ENCODE results near the gene GRM5.

The GRM5 gene

DNA sequence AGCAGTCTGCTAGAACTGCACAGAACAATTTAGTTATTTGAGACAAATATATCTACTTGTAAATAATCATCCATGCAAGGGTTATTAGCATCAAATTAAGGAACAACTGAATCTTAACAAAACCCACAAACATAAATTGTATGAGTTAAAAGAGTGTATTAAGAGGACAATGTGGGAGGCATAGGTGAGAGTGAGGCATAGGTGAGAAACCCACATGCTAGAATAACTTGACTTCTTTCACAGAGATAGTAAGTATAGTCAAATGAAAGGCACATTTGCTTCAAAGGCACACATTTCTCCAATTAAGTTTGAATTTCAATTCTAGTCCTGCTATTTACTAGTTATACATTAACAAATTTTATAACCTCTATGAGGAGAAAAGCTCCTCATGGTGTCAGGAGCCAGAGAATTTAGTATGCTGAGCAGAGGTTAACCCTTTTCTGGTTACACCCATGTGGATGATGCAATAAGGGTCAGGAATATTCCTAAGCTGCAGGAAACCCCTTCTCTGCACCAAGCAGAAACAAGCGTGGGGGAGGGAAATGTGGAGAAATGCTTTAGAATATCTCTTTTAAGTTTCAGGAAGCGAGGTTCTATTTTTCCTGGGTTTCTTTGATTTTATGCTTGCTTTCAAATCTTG is 264.2 kb downstream of the GRM5 start:
- FAIRE-seq (no peak), DNase-seq (ENCODE audit: insufficient read length) (no peak)
- TF ChIP-seq POLR2AphosphoS5 (IDR thresholded peaks at IDR 0.05; ENCODE audit: low read depth, low read length) (no peak), POLR2A (IDR thresholded peaks at IDR 0.05; ENCODE audit: low read depth, low read length) (no peak), TAF1 (IDR thresholded peaks at IDR 0.05; ENCODE audit: borderline replicate concordance, low read depth, low read length) (no peak)

DNA sequence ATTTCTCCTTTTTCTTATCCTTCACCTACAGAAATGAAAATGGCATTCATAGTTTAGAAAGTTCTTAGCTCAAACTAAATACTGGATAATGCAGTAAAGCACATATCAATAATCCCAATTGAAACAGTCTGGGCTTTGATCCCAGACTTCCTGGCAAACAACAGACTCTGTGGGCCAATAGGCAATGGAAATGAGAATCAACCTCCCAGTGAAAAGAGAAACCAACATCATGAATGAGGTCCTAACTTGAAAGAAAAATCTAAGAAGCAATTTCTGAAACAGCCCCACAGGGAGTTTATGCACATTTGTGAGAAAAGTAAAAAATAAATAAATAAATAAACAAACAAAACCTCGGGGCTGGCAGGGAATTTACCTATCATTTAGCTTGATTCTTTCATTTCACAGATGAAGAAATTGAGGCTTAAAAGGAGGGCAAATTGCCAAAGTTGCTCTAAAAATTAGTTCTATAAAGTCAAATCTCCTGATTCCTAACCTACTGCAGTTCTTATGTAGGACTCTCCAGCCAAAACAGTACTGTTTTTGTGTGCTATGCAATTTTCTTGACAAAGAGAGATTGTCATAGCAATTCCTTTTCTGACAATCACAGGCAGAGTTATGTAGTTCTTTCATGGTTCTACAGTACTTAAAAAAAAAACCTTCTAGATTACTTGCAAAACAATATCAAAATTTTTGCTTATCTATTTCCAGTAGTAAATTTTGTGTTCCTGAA is 265.8 kb downstream of the GRM5 start:
- no peak for DNase-seq (ENCODE audit: insufficient read length)
- TF ChIP-seq TAF1 (IDR thresholded peaks at IDR 0.05; ENCODE audit: borderline replicate concordance, low read depth, low read length) (no peak), POLR2A (IDR thresholded peaks at IDR 0.05; ENCODE audit: low read depth, low read length) (no peak), POLR2AphosphoS5 (IDR thresholded peaks at IDR 0.05; ENCODE audit: low read depth, low read length) (no peak)
- FAIRE-seq: no peak

GRCh38 chr11:88790182-88790581 is 275.6 kb downstream of the GRM5 start:
- TF ChIP-seq POLR2A (IDR thresholded peaks at IDR 0.05; ENCODE audit: low read depth, low read length) (no peak), POLR2AphosphoS5 (IDR thresholded peaks at IDR 0.05; ENCODE audit: low read depth, low read length) (no peak), TAF1 (IDR thresholded peaks at IDR 0.05; ENCODE audit: borderline replicate concordance, low read depth, low read length) (no peak)
- FAIRE-seq (no peak), DNase-seq (ENCODE audit: insufficient read length) (no peak)

DNA sequence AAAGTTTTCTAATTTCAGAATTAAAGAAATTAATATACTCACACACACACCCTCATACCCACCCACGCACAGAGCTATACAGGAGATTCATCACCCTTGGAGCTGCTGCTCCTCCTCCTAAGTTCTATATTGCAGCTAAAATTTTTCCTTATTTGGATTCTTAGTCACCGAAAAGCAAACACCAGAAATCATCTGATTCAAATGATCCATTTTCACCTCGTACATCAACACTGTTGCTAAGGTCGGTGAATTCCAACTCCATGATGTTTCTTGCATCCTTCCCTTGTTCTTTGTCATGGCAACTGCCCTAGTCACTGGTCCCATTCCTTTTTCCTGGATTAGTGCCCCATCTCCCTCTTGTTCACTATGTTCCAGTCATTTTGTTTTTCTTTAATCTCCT is 286.2 kb downstream of the GRM5 start:
- TF ChIP-seq POLR2AphosphoS5 (IDR thresholded peaks at IDR 0.05; ENCODE audit: low read depth, low read length) (no peak), TAF1 (IDR thresholded peaks at IDR 0.05; ENCODE audit: borderline replicate concordance, low read depth, low read length) (no peak), POLR2A (IDR thresholded peaks at IDR 0.05; ENCODE audit: low read depth, low read length) (no peak)
- DNase-seq (ENCODE audit: insufficient read length): no peak
- no peak for FAIRE-seq

GRCh38 chr11:88770475-88771079 is 295.2 kb downstream of the GRM5 start:
- DNase-seq (ENCODE audit: insufficient read length) (no peak), FAIRE-seq (no peak)
- no peak for TF ChIP-seq TAF1 (IDR thresholded peaks at IDR 0.05; ENCODE audit: borderline replicate concordance, low read depth, low read length)
- no peak for TF ChIP-seq POLR2AphosphoS5 (IDR thresholded peaks at IDR 0.05; ENCODE audit: low read depth, low read length)
- no peak for TF ChIP-seq POLR2A (IDR thresholded peaks at IDR 0.05; ENCODE audit: low read depth, low read length)

DNA sequence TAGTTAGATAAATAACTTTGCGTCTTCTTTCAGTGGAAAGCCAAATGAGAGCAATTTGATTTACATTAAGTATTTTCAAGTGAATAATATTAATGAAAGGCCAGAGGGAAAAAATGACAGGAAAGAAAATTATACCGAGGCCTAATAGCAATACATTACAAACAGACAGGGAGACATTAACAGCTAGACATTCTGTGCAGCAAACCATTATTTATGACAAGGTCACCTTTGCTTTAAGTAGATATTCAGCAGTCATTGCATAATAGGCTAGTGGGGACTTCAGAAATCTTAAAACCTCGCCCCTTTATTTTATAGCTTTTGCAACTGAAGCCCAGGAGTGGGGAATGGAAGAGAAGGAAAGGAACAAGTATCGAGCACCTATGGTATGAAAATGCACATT is 321.6 kb downstream of the GRM5 start:
- no peak for DNase-seq (ENCODE audit: insufficient read length)
- no peak for FAIRE-seq
- TF ChIP-seq POLR2AphosphoS5 (IDR thresholded peaks at IDR 0.05; ENCODE audit: low read depth, low read length) (no peak), TAF1 (IDR thresholded peaks at IDR 0.05; ENCODE audit: borderline replicate concordance, low read depth, low read length) (no peak), POLR2A (IDR thresholded peaks at IDR 0.05; ENCODE audit: low read depth, low read length) (no peak)

- TF ChIP-seq TAF1 (IDR thresholded peaks at IDR 0.05; ENCODE audit: borderline replicate concordance, low read depth, low read length) (no peak), POLR2A (IDR thresholded peaks at IDR 0.05; ENCODE audit: low read depth, low read length) (no peak), POLR2AphosphoS5 (IDR thresholded peaks at IDR 0.05; ENCODE audit: low read depth, low read length) (no peak)
- no peak for FAIRE-seq
- no peak for DNase-seq (ENCODE audit: insufficient read length)
Measured at GRCh38 chr11:88739524-88739923, 326.3 kb downstream of the GRM5 start.

GRCh38 chr11:88709567-88709966 is 356.2 kb downstream of the GRM5 start:
- no peak for TF ChIP-seq TAF1 (IDR thresholded peaks at IDR 0.05; ENCODE audit: borderline replicate concordance, low read depth, low read length)
- no peak for TF ChIP-seq POLR2AphosphoS5 (IDR thresholded peaks at IDR 0.05; ENCODE audit: low read depth, low read length)
- no peak for TF ChIP-seq POLR2A (IDR thresholded peaks at IDR 0.05; ENCODE audit: low read depth, low read length)
- DNase-seq (ENCODE audit: insufficient read length) (no peak), FAIRE-seq (no peak)

GRCh38 chr11:88704485-88704884 is 361.3 kb downstream of the GRM5 start:
- DNase-seq (ENCODE audit: insufficient read length): no peak
- no peak for FAIRE-seq
- TF ChIP-seq POLR2A (IDR thresholded peaks at IDR 0.05; ENCODE audit: low read depth, low read length) (no peak), POLR2AphosphoS5 (IDR thresholded peaks at IDR 0.05; ENCODE audit: low read depth, low read length) (no peak), TAF1 (IDR thresholded peaks at IDR 0.05; ENCODE audit: borderline replicate concordance, low read depth, low read length) (no peak)

- no peak for FAIRE-seq
- DNase-seq (ENCODE audit: insufficient read length): no peak
- TF ChIP-seq POLR2AphosphoS5 (IDR thresholded peaks at IDR 0.05; ENCODE audit: low read depth, low read length): no peak
Measured at GRCh38 chr11:88701816-88702215, 364.0 kb downstream of the GRM5 start.

GRCh38 chr11:88697139-88697538 is 368.6 kb downstream of the GRM5 start:
- no peak for FAIRE-seq
- TF ChIP-seq POLR2AphosphoS5 (IDR thresholded peaks at IDR 0.05; ENCODE audit: low read depth, low read length) (no peak), POLR2A (IDR thresholded peaks at IDR 0.05; ENCODE audit: low read depth, low read length) (no peak), TAF1 (IDR thresholded peaks at IDR 0.05; ENCODE audit: borderline replicate concordance, low read depth, low read length) (no peak)
- no peak for DNase-seq (ENCODE audit: insufficient read length)
